NT2/D1 (cell line): ENCODE measurements around the gene FRMD4A.

Source experiments
- SUZ12 ChIP-seq: IDR thresholded peaks from 2 replicates; pipeline ENCODE4 v1.6.1; 2011; ENCODE audit not compliant: insufficient read length, insufficient read depth; ENCODE audit errors: extremely low read depth
- YY1 ChIP-seq: IDR thresholded peaks from 2 replicates; pipeline ENCODE4 v1.6.1; 2011; ENCODE audit not compliant: insufficient read length, insufficient read depth
- ZNF274 ChIP-seq: IDR thresholded peaks from 2 replicates; pipeline ENCODE4 v1.6.1; 2011; ENCODE audit warnings: mild to moderate bottlenecking, low read depth, low read length

GRCh38 chr10:14360515-14360914, 29.8 kb upstream of the FRMD4A start:
- TF ChIP-seq ZNF274 (no peak), YY1 (no peak), SUZ12 (no peak)
